Measurements from ENCODE around the gene ASCL2. TPM values are rescaled to one million over a fixed set of nuclear protein-coding genes. Genes with fewer than 3 reads are reported as not detected.

Gene ASCL2
- total RNA-seq, 1 donor from 2014 or later, result 2.0 TPM

- no peak for ATAC-seq
Observed at GRCh38 chr11:2224254-2224653, 46.1 kb downstream of the ASCL2 start.

GRCh38 chr11:2223153-2223794 is 47.1 kb downstream of the ASCL2 start:
- no peak for ATAC-seq

- no peak for ATAC-seq
Observed at GRCh38 chr11:2222451-2222850, 47.9 kb downstream of the ASCL2 start.

GRCh38 chr11:2221591-2221990 is 48.8 kb downstream of the ASCL2 start:
- ATAC-seq, result no peak

GRCh38 chr11:2221024-2221423 is 49.4 kb downstream of the ASCL2 start:
- ATAC-seq, result no peak

- no peak for ATAC-seq
Observed at GRCh38 chr11:2220173-2220771, 50.1 kb downstream of the ASCL2 start.

GRCh38 chr11:2219318-2220017 is 50.9 kb downstream of the ASCL2 start:
- no peak for ATAC-seq

Other genes starting within 250 kb of the ASCL2 start
- gene IGF2, start 131.2 kb downstream of the ASCL2 start, total RNA-seq, result 1.6 TPM
- not detected for gene INS, start 109.4 kb downstream of the ASCL2 start, total RNA-seq
- gene TH, start 98.8 kb downstream of the ASCL2 start, total RNA-seq, result 0.40 TPM
- gene C11orf21, start 31.3 kb upstream of the ASCL2 start, total RNA-seq, result 0.08 TPM
- not detected for gene TSPAN32, start 31.4 kb upstream of the ASCL2 start, total RNA-seq
- 150 TPM for gene CD81, start 106.7 kb upstream of the ASCL2 start, total RNA-seq
- 36.7 TPM for gene TSSC4, start 130.2 kb upstream of the ASCL2 start, total RNA-seq
- gene TRPM5, start 173.9 kb upstream of the ASCL2 start, total RNA-seq, result not detected
- gene KCNQ1, start 174.4 kb upstream of the ASCL2 start, total RNA-seq, result 1.6 TPM